CD4-positive, alpha-beta T cell (primary cell): Measurements from ENCODE around the gene BIN1. TPM values are rescaled to one million over a fixed set of nuclear protein-coding genes. Genes with fewer than 3 reads are reported as not detected.

ENCODE experiments used
- ATAC-seq: fragments of 200-7000 bp; cut with Tn5 transposase; one replicate; pipeline ENCODE4 v1.10.0; 2022; ENCODE audit warnings: mild to moderate bottlenecking; ENCODE audit not compliant: poor library complexity
- CTCF ChIA-PET: fragments of 350-600 bp; sonication (Branson Sonifier 250); formaldehyde crosslinking; loops from one replicate; lab custom pipeline; 2021; ENCODE audit warnings: antibody characterized with exemption, inconsistent platforms; lab: Charles Lee
- POLR2A ChIA-PET: fragments of 350-600 bp; sonication (Branson Sonifier 250); formaldehyde crosslinking; loops from one replicate; lab custom pipeline; 2021; ENCODE audit warnings: antibody characterized with exemption, inconsistent platforms; lab: Charles Lee
- DNase-seq, 14 experiments: peaks; one replicate each; pipeline ENCODE4 v3.0.0-alpha.2; 2013 to 2020; ENCODE audit warnings: mixed read lengths in 2 of 14
- H3K27ac ChIP-seq, 2 donors: one replicate each; pipeline versions ENCODE4 v1.5.1 to v1.7.0; 2013; ENCODE audit warnings: low read length in 2 of 2, low read depth in 1 of 2, mild to moderate bottlenecking in 1 of 2
- H3K27me3 ChIP-seq, 2 experiments: 1 replicate in 1 of 2; 2 replicates in 1 of 2; pipeline versions ENCODE4 v1.6.1 to v1.7.0; 2013; ENCODE audit warnings: low read length in 2 of 2, control low read depth in 1 of 2, mild to moderate bottlenecking in 1 of 2, moderate library complexity in 1 of 2; ENCODE audit not compliant: insufficient read depth in 2 of 2, control insufficient read depth in 1 of 2
- H3K36me3 ChIP-seq: one replicate; pipeline ENCODE4 v1.6.1; 2013; ENCODE audit warnings: low read length, control low read depth; ENCODE audit not compliant: insufficient read depth
- H3K4me1 ChIP-seq: one replicate; pipeline ENCODE4 v1.6.1; 2013; ENCODE audit warnings: low read length, control low read depth; ENCODE audit not compliant: insufficient read depth
- H3K4me3 ChIP-seq: one replicate; pipeline ENCODE4 v1.5.1; 2013; ENCODE audit warnings: mild to moderate bottlenecking, low read length, moderate library complexity
- H3K9me3 ChIP-seq, 2 experiments: 1 replicate in 1 of 2; 2 replicates in 1 of 2; pipeline versions ENCODE4 v1.6.1 to v1.7.0; 2013; ENCODE audit warnings: low read length in 2 of 2, mild to moderate bottlenecking in 2 of 2, control low read depth in 1 of 2, moderate library complexity in 1 of 2; ENCODE audit not compliant: control insufficient read depth in 1 of 2, insufficient read depth in 1 of 2
- H3K27ac Mint-ChIP-seq: one replicate; pipeline ENCODE4 v1.8.0; 2020; ENCODE audit warnings: mixed read lengths
- H3K27me3 Mint-ChIP-seq: one replicate; pipeline ENCODE4 v1.8.0; 2021; ENCODE audit warnings: mixed read lengths
- H3K36me3 Mint-ChIP-seq: one replicate; pipeline ENCODE4 v1.8.0; 2021; ENCODE audit warnings: low read depth, mixed read lengths
- H3K4me1 Mint-ChIP-seq: one replicate; pipeline ENCODE4 v1.8.0; 2021; ENCODE audit warnings: low read depth, mixed read lengths
- H3K4me3 Mint-ChIP-seq: one replicate; pipeline ENCODE4 v1.8.0; 2020; ENCODE audit warnings: mild to moderate bottlenecking, mixed read lengths
- H3K9me3 Mint-ChIP-seq: one replicate; pipeline ENCODE4 v1.8.0; 2020; ENCODE audit warnings: mixed read lengths
- intact Hi-C, 2 experiments: fragments of 100-400 bp; cut with DNase I in 1 of 2; cut with micrococcal nuclease in 1 of 2; formaldehyde crosslinking; loops; one replicate each; pipeline versions ENCODE4 v1.15.1 to v1.9.0; 2023 to 2025; cut with DNase I, micrococcal nuclease
- total RNA-seq, 174 experiments: library from RNA in 2 of 174; stranded (reverse) in 2 of 174; gene quantifications; one replicate each; pipeline ENCODE4 v1.2.3 and lab custom pipeline; 2021 to 2026
- TF ChIP-seq, protein P1 (sequence below): fragments of 200-600 bp; IDR thresholded peaks from one replicate; pipeline ENCODE4 v1.8.0; 2022; ENCODE audit warnings: antibody characterized with exemption, mild to moderate bottlenecking

BIN1 gene
- total RNA-seq, 2 experiments from 2014 or later: 98.8 to 104 TPM

GRCh38 chr2:127097841-127098651, 8.9 kb downstream of the BIN1 start:
- intact Hi-C loops: no loop called here
- no peaks in the 10 kb centered on the region for H3K9me3 ChIP-seq
- no peak overlapping the region for H3K27ac Mint-ChIP-seq
- H3K36me3 ChIP-seq: no peaks in the 10 kb centered on the region
- no peak overlapping the region for H3K4me3 ChIP-seq
- no peaks in the 10 kb centered on the region for H3K36me3 Mint-ChIP-seq
- ATAC-seq (no peak), DNase-seq (no peak)
- H3K4me3 Mint-ChIP-seq: no peak overlapping the region
- TF ChIP-seq, protein P1, sequence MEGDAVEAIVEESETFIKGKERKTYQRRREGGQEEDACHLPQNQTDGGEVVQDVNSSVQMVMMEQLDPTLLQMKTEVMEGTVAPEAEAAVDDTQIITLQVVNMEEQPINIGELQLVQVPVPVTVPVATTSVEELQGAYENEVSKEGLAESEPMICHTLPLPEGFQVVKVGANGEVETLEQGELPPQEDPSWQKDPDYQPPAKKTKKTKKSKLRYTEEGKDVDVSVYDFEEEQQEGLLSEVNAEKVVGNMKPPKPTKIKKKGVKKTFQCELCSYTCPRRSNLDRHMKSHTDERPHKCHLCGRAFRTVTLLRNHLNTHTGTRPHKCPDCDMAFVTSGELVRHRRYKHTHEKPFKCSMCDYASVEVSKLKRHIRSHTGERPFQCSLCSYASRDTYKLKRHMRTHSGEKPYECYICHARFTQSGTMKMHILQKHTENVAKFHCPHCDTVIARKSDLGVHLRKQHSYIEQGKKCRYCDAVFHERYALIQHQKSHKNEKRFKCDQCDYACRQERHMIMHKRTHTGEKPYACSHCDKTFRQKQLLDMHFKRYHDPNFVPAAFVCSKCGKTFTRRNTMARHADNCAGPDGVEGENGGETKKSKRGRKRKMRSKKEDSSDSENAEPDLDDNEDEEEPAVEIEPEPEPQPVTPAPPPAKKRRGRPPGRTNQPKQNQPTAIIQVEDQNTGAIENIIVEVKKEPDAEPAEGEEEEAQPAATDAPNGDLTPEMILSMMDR: no peak
- H3K9me3 Mint-ChIP-seq: no peaks in the 10 kb centered on the region
- CTCF ChIA-PET: no interaction called here
- H3K4me1 Mint-ChIP-seq: no peaks in the 10 kb centered on the region
- H3K27me3 ChIP-seq: no peaks in the 10 kb centered on the region
- H3K4me1 ChIP-seq: no peaks in the 10 kb centered on the region
- no peaks in the 10 kb centered on the region for H3K27me3 Mint-ChIP-seq
- POLR2A ChIA-PET: no interaction called here
- H3K27ac ChIP-seq: no peak overlapping the region

GRCh38 chr2:127097471-127097765, 9.5 kb downstream of the BIN1 start:
- no peak for DNase-seq
- H3K36me3 ChIP-seq: no peaks in the 10 kb centered on the region
- no peaks in the 10 kb centered on the region for H3K4me1 Mint-ChIP-seq
- no peak overlapping the region for H3K4me3 Mint-ChIP-seq
- H3K27me3 ChIP-seq: no peaks in the 10 kb centered on the region
- no peak overlapping the region for H3K27ac Mint-ChIP-seq
- H3K27me3 Mint-ChIP-seq: no peaks in the 10 kb centered on the region
- H3K27ac ChIP-seq: no peak overlapping the region
- intact Hi-C loops: no loop called here
- H3K9me3 ChIP-seq: no peaks in the 10 kb centered on the region
- no peaks in the 10 kb centered on the region for H3K4me1 ChIP-seq
- TF ChIP-seq, protein P1: no peak
- POLR2A ChIA-PET: no interaction called here
- H3K9me3 Mint-ChIP-seq: no peaks in the 10 kb centered on the region
- no peak for ATAC-seq
- no peaks in the 10 kb centered on the region for H3K36me3 Mint-ChIP-seq
- H3K4me3 ChIP-seq: no peak overlapping the region
- CTCF ChIA-PET: no interaction called here

DNA sequence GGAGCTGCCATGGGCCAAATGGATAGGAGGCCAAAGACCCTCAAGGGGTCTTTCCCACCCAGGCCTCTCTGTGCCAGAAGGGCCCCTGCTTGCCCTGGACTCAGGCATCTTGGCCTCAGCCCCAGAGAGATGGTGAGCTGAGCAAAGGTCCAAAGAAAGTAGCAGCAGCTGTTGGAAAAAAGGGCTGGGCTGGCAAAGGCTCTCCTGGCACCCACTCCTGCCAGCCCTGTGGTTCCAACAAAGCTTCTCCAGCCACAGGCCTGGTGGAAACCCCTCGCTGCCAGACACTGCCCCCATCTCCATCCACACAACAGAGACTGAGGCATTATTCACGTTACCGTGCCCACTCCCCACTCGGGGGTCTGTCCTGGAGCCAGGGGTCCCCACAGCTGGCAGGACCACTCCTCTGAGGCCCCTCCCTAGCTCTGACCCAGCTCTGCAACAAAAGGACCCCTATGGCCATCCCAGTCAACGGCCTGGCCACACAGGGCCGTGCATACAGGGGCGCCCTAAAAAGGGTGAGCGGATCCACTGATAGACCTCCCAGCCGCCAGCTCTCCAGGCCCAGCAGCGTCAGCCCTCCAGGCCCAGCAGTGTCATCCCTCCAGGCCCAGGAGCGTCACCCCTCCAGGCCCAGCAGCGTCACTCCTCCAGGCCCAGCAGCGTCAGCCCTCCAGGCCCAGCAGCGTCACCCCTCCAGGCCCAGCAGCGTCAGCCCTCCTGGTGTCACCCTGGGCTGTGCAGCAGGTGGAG, 10.1 kb downstream of the BIN1 start:
- Mint-ChIP-seq H3K9me3 (no peaks in the 10 kb centered on the region), H3K27me3 (no peaks in the 10 kb centered on the region), H3K4me1 (no peaks in the 10 kb centered on the region), H3K27ac (no peak overlapping the region), H3K36me3 (no peaks in the 10 kb centered on the region), H3K4me3 (no peak overlapping the region)
- no peaks in the 10 kb centered on the region for H3K4me1 ChIP-seq
- no peak overlapping the region for H3K27ac ChIP-seq
- ChIA-PET CTCF (no interaction called here), POLR2A (no interaction called here)
- no peak overlapping the region for H3K4me3 ChIP-seq
- no peak for ATAC-seq
- no peaks in the 10 kb centered on the region for H3K9me3 ChIP-seq
- no peaks in the 10 kb centered on the region for H3K36me3 ChIP-seq
- no peaks in the 10 kb centered on the region for H3K27me3 ChIP-seq
- no peak for DNase-seq
- intact Hi-C loops: no loop called here
- TF ChIP-seq, protein P1: no peak
